Upper lobe of left lung (tissue), 6 donors: ENCODE measurements around the gene GALNT16. TPM values are rescaled to one million over a fixed set of nuclear protein-coding genes. Genes with fewer than 3 reads are reported as not detected.

Source experiments
- ATAC-seq, 2 donors: fragments of 200-7000 bp; cut with Tn5 transposase; one replicate each; pipeline ENCODE4 v1.9.1; 2022; ENCODE audit warnings: mild to moderate bottlenecking in 2 of 2, moderate library complexity in 2 of 2; ENCODE audit not compliant: low FRiP score in 2 of 2
- DNase-seq, 2 donors: peaks; one replicate each; pipeline ENCODE4 v3.0.0-alpha.2; 2019 to 2020
- H3K27ac ChIP-seq, 4 donors: fragments of 200-600 bp; sonication (generic); one replicate each; pipeline ENCODE4 v1.5.1; 2016 to 2019
- H3K27me3 ChIP-seq, 4 donors: fragments of 200-600 bp; sonication (generic); one replicate each; pipeline ENCODE4 v1.5.1; 2017 to 2019
- H3K36me3 ChIP-seq, 4 donors: fragments of 200-600 bp; sonication (generic); one replicate each; pipeline ENCODE4 v1.5.1; 2016 to 2019
- H3K4me1 ChIP-seq, 4 donors: fragments of 200-600 bp; sonication (generic); one replicate each; pipeline ENCODE4 v1.5.1; 2018 to 2019
- H3K4me3 ChIP-seq, 4 donors: fragments of 200-600 bp; sonication (generic); one replicate each; pipeline ENCODE4 v1.5.1; 2017 to 2019; ENCODE audit warnings: mild to moderate bottlenecking in 2 of 4, moderate library complexity in 1 of 4
- H3K9me3 ChIP-seq, 4 donors: fragments of 200-600 bp; sonication (generic); one replicate each; pipeline ENCODE4 v1.5.1; 2018 to 2019
- CTCF ChIP-seq, 6 experiments: fragments of 450-650 bp in 4 of 6; fragments of 200-600 bp in 2 of 6; sonication (generic) in 2 of 6; IDR thresholded peaks; one replicate each; pipeline ENCODE4 v1.5.1; 2016 to 2019; ENCODE audit warnings: antibody characterized with exemption in 6 of 6
- EP300 ChIP-seq, 4 donors: sonication (generic); formaldehyde crosslinking; IDR thresholded peaks; one replicate each; pipeline ENCODE4 v1.5.1; 2017; ENCODE audit warnings: antibody characterized with exemption in 4 of 4, control low read depth in 2 of 4
- POLR2A ChIP-seq, 4 donors: fragments of 450-650 bp; IDR thresholded peaks; one replicate each; pipeline ENCODE4 v1.5.1; 2016 to 2017; ENCODE audit warnings: antibody characterized with exemption in 4 of 4, mild to moderate bottlenecking in 2 of 4
- POLR2AphosphoS5 ChIP-seq, 2 donors: sonication (generic); formaldehyde crosslinking; IDR thresholded peaks; one replicate each; pipeline ENCODE4 v1.5.1; 2017; ENCODE audit warnings: antibody characterized with exemption in 2 of 2
- WGBS, 2 donors: methylation state at CpG; one replicate each; pipeline ENCODE4 v1.1.5; 2017 to 2018; 5-methylcytosine and 5-hydroxymethylcytosine counted together
- total RNA-seq, 6 donors: library from RNA; depleted of rRNA in 4 of 6; stranded (reverse); fragments of >200 nt in 4 of 6; gene quantifications; one replicate each; pipeline versions ENCODE4 v1.1.0 to v1.2.1, GENCODE V29; 2016 to 2021
- donor health status: DM: no; HTN: no; CAD: no; lungs with moderate emphysema.
- donor health status: DM: no; HTN: yes; CAD: no; lungs with severe emphysema.

GALNT16 gene
- total RNA-seq, 6 donors from 2014 or later = under 0.01 to 8.4 (median 1.3) TPM

GRCh38 chr14:69335371-69335771, 75.4 kb downstream of the GALNT16 start:
- 53 to 61% methylated on average over 6 of the region's 6 CpGs for WGBS, 2 donors
- no peak overlapping the region for H3K27ac ChIP-seq
- no peaks in the 10 kb centered on the region for H3K9me3 ChIP-seq
- no peaks in the 10 kb centered on the region for H3K36me3 ChIP-seq
- DNase-seq (no peak), ATAC-seq (no peak)
- H3K27me3 ChIP-seq = no peaks in the 10 kb centered on the region
- TF ChIP-seq POLR2AphosphoS5 (IDR thresholded peaks at IDR 0.05) = no peak
- TF ChIP-seq CTCF (IDR thresholded peaks at IDR 0.05) = no peak
- no peak for TF ChIP-seq POLR2A (IDR thresholded peaks at IDR 0.05)
- no peak for TF ChIP-seq EP300 (IDR thresholded peaks at IDR 0.05)
- no peak overlapping the region for H3K4me3 ChIP-seq
- H3K4me1 ChIP-seq = no peaks in the 10 kb centered on the region

GRCh38 chr14:69337984-69338383, 78.0 kb downstream of the GALNT16 start:
- Histone ChIP-seq H3K27me3 (no peaks in the 10 kb centered on the region), H3K27ac (no peak overlapping the region), H3K36me3 (no peaks in the 10 kb centered on the region), H3K4me1 (no peaks in the 10 kb centered on the region), H3K4me3 (no peak overlapping the region), H3K9me3 (no peaks in the 10 kb centered on the region)
- DNase-seq (peak in 1 of 2 donors; percentile 57), ATAC-seq (no peak)
- TF ChIP-seq EP300 (IDR thresholded peaks at IDR 0.05) (no peak), CTCF (IDR thresholded peaks at IDR 0.05) (no peak), POLR2AphosphoS5 (IDR thresholded peaks at IDR 0.05) (no peak), POLR2A (IDR thresholded peaks at IDR 0.05) (no peak)
- WGBS, 2 donors = 67 to 94% methylated on average over 5 of the region's 5 CpGs

GRCh38 chr14:69339426-69339825, 79.5 kb downstream of the GALNT16 start:
- Histone ChIP-seq H3K36me3 (no peaks in the 10 kb centered on the region), H3K27ac (no peak overlapping the region), H3K4me1 (no peaks in the 10 kb centered on the region), H3K4me3 (no peak overlapping the region), H3K27me3 (no peaks in the 10 kb centered on the region), H3K9me3 (no peaks in the 10 kb centered on the region)
- ATAC-seq = peak in 1 of 2 donors; percentile 5
- TF ChIP-seq POLR2AphosphoS5 (IDR thresholded peaks at IDR 0.05) (no peak), EP300 (IDR thresholded peaks at IDR 0.05) (no peak), CTCF (IDR thresholded peaks at IDR 0.05) (no peak), POLR2A (IDR thresholded peaks at IDR 0.05) (no peak)
- WGBS, 2 donors = 92 to 94% methylated on average over 10 to 13 of the region's 13 CpGs
- DNase-seq = no peak

- Histone ChIP-seq H3K9me3 (no peaks in the 10 kb centered on the region), H3K27me3 (peaks cover 0 to 4% (median 0%) of the 10 kb centered on the region in 4 donors), H3K4me1 (peaks cover 0 to 3% (median 0%) of the 10 kb centered on the region in 4 donors), H3K27ac (no peak overlapping the region), H3K36me3 (no peaks in the 10 kb centered on the region), H3K4me3 (no peak overlapping the region)
- WGBS, 2 donors = 80 to 85% methylated on average over 8 of the region's 8 CpGs
- DNase-seq (no peak), ATAC-seq (no peak)
- no peak for TF ChIP-seq EP300 (IDR thresholded peaks at IDR 0.05)
- TF ChIP-seq POLR2AphosphoS5 (IDR thresholded peaks at IDR 0.05) = no peak
- TF ChIP-seq POLR2A (IDR thresholded peaks at IDR 0.05) = no peak
- TF ChIP-seq CTCF (IDR thresholded peaks at IDR 0.05) = no peak
These were observed 83.1 kb downstream of the GALNT16 start for GRCh38 chr14:69342928-69343525.

GRCh38 chr14:69344171-69344570, 84.2 kb downstream of the GALNT16 start:
- no peaks in the 10 kb centered on the region for H3K36me3 ChIP-seq
- H3K4me1 ChIP-seq = peaks cover 0 to 3% (median 0%) of the 10 kb centered on the region in 4 donors
- no peak for ATAC-seq
- peaks cover 0 to 4% (median 0%) of the 10 kb centered on the region in 4 donors for H3K27me3 ChIP-seq
- 83 to 94% methylated on average over 2 to 3 of the region's 3 CpGs for WGBS, 2 donors
- no peak for DNase-seq
- TF ChIP-seq CTCF (IDR thresholded peaks at IDR 0.05) = no peak
- H3K27ac ChIP-seq = no peak overlapping the region
- H3K4me3 ChIP-seq = no peak overlapping the region
- H3K9me3 ChIP-seq = no peaks in the 10 kb centered on the region
